Smooth muscle cell (in vitro differentiated cells): Measurements from ENCODE around the gene RRP1. TPM values are rescaled to one million over a fixed set of nuclear protein-coding genes. Genes with fewer than 3 reads are reported as not detected.
A peak's percentile ranks its signal among the peaks of the same experiment; 100 is the strongest.

Experiments
- DNase-seq: peaks from one replicate; lab custom pipeline; 2025; ENCODE audit not compliant: unreplicated experiment; lab: John Stamatoyannopoulos, UW
- H2AFZ ChIP-seq: fragments of 200-600 bp; sonication (generic); 2 replicates; pipeline ENCODE4 v1.6.0; 2016; ENCODE audit warnings: antibody characterized with exemption, low read depth, mild to moderate bottlenecking
- H3F3A ChIP-seq: fragments of 200-600 bp; sonication (generic); 2 replicates; pipeline ENCODE4 v1.6.0; 2017; ENCODE audit warnings: antibody characterized with exemption, low read depth
- H3K27ac ChIP-seq: fragments of 200-600 bp; sonication (generic); 2 replicates; pipeline ENCODE4 v1.5.1; 2016; ENCODE audit warnings: low read depth, mild to moderate bottlenecking
- H3K27me3 ChIP-seq: fragments of 200-600 bp; sonication (generic); 2 replicates; pipeline ENCODE4 v1.6.1; 2016; ENCODE audit warnings: low read depth, mild to moderate bottlenecking
- H3K36me3 ChIP-seq: fragments of 200-600 bp; sonication (generic); 2 replicates; pipeline ENCODE4 v1.5.1; 2016; ENCODE audit warnings: low read depth
- H3K4me1 ChIP-seq: fragments of 200-600 bp; sonication (generic); 2 replicates; pipeline ENCODE4 v1.5.1; 2016; ENCODE audit warnings: low read depth
- H3K4me2 ChIP-seq: fragments of 200-600 bp; sonication (generic); 2 replicates; pipeline ENCODE4 v1.6.0; 2016; ENCODE audit warnings: mild to moderate bottlenecking
- H3K4me3 ChIP-seq: fragments of 200-600 bp; sonication (generic); 2 replicates; pipeline ENCODE4 v1.5.1; 2016; ENCODE audit warnings: mild to moderate bottlenecking
- H3K79me2 ChIP-seq: fragments of 200-600 bp; sonication (generic); 2 replicates; pipeline ENCODE4 v1.6.0; 2016; ENCODE audit warnings: low read depth, mild to moderate bottlenecking
- H3K9ac ChIP-seq: fragments of 200-600 bp; sonication (generic); 2 replicates; pipeline ENCODE4 v1.6.0; 2016; ENCODE audit warnings: low read depth
- H3K9me3 ChIP-seq: fragments of 200-600 bp; sonication (generic); replicated peaks from 2 replicates; pipeline ENCODE4 v1.5.1; 2016; ENCODE audit warnings: low read depth
- H4K20me1 ChIP-seq: fragments of 200-600 bp; sonication (generic); 2 replicates; pipeline ENCODE4 v1.6.0; 2016; ENCODE audit warnings: low read depth
- CTCF ChIP-seq: fragments of 200-600 bp; sonication (generic); IDR thresholded peaks from 2 replicates; pipeline ENCODE4 v1.5.1; 2017; ENCODE audit warnings: borderline replicate concordance, mild to moderate bottlenecking, antibody characterized with exemption; ENCODE audit not compliant: insufficient read depth, poor library complexity, severe bottlenecking
- WGBS: methylation state at CpG from one replicate; pipeline ENCODE4 v1.1.7; 2016; ENCODE audit warnings: low lambda C conversion rate; 5-methylcytosine and 5-hydroxymethylcytosine counted together
- polyA plus RNA-seq: library from polyadenylated mRNA; unstranded; fragments of >200 nt; fragmentation: Nextera tagmentation; extraction: Ambion mirVana; gene quantifications from 2 replicates; pipeline ENCODE4 v1.2.1, GENCODE V29; 2016
- total RNA-seq: library from RNA; depleted of rRNA; stranded (reverse); fragments of >200 nt; gene quantifications from 2 replicates; pipeline ENCODE4 v1.2.3, GENCODE V29; 2014

RRP1 gene
- total and polyA plus RNA-seq, 2 experiments from 2014 or later = 11.3 to 17.5 TPM

DNA sequence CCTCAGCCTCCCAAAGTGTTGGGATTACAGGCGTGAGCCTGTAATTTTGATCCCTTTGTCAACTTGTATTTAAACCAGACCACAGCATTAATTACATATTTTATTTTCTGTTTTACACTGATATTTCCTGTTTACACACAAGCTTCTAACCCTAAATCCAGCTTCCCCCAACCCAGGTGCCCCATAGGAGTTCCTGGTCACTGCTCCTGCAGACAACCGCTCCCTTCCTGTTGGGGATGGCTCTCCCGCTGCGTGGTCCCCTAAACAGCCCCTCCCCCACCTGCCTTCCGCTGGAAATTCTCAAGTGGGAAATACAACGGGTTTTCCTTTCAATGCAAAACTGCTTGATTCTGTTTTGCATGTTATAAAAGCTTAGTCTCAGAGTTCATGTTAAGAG lies 17.0 kb upstream of the RRP1 start:
- no peak overlapping the region for H3K27ac ChIP-seq

DNA sequence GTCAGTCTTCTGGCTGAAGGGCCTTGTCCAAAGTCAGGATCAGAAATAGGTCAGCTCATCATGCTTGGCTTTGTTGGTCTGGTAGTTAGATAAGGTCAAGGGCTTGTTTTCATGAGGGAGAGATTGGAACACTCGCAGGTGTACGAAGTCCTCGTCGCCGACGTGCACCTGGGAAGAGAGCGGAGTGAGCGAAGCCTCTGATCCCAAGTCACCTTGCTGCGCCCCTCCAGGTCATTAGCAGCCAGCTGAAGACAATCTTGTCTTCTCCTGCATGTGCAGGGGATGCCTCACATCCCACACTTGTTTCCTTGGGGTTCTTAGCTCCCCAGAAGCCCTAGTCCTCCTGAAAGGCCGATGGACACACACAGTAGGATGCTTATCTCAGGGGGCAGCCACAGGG lies 15.2 kb upstream of the RRP1 start:
- Histone ChIP-seq H3K27ac (no peak overlapping the region), H3K27me3 (no peaks in the 10 kb centered on the region), H3K9me3 (no peaks in the 10 kb centered on the region), H4K20me1 (peaks cover 17% of the 10 kb centered on the region), H3K79me2 (peaks cover 15% of the 10 kb centered on the region), H2AFZ (no peak overlapping the region), H3K4me3 (no peak overlapping the region), H3K36me3 (no peaks in the 10 kb centered on the region), H3K9ac (no peak overlapping the region), H3K4me1 (peaks cover 6% of the 10 kb centered on the region), H3K4me2 (peak overlapping the region; percentile 97), H3F3A (peaks cover 5% of the 10 kb centered on the region)
- DNase-seq = no peak
- WGBS = 98% methylated on average over 10 of the region's 10 CpGs
- no peak for TF ChIP-seq CTCF

More for the DNA sequence above, 17.0 kb upstream of the RRP1 start:
- Histone ChIP-seq H3K4me2 (no peak overlapping the region), H3K27me3 (no peaks in the 10 kb centered on the region), H2AFZ (no peak overlapping the region), H3K79me2 (peaks cover 15% of the 10 kb centered on the region), H4K20me1 (peaks cover 17% of the 10 kb centered on the region), H3F3A (peaks cover 9% of the 10 kb centered on the region), H3K4me1 (peaks cover 18% of the 10 kb centered on the region), H3K9ac (no peak overlapping the region), H3K4me3 (no peak overlapping the region), H3K36me3 (no peaks in the 10 kb centered on the region), H3K9me3 (no peaks in the 10 kb centered on the region)
- DNase-seq = no peak
- TF ChIP-seq CTCF = no peak
- WGBS = 59% methylated on average over 6 of the region's 6 CpGs

DNA sequence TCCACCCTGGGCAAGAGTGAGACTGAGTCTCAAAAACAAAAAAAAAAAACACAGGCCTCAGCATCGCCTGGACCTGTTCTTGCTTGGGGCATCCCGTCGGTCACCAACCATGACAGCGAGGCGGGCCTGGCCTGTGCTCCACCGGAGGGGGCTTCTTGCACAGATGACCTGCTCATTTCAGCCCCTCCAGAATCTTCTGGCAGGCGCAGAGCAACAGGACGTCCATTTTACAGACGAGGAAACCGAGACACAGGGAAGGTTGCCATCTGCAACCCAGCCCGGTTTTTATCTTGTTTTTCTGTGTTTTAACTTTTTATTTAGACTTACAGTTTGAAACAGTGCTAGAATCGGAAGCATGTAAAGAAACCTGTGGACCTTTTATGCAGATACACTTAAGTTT lies 14.2 kb upstream of the RRP1 start:
- WGBS = 84% methylated on average over 12 of the region's 12 CpGs

More for the DNA sequence above, 14.2 kb upstream of the RRP1 start:
- H3K36me3 ChIP-seq = no peaks in the 10 kb centered on the region
- H2AFZ ChIP-seq = no peak overlapping the region
- peaks cover 15% of the 10 kb centered on the region for H3K79me2 ChIP-seq
- no peaks in the 10 kb centered on the region for H3K27me3 ChIP-seq
- TF ChIP-seq CTCF = no peak
- H3K9me3 ChIP-seq = no peaks in the 10 kb centered on the region
- H3K27ac ChIP-seq = no peak overlapping the region
- DNase-seq = no peak
- H3K9ac ChIP-seq = peak overlapping the region; percentile 70
- H3K4me1 ChIP-seq = peaks cover 6% of the 10 kb centered on the region
- H3K4me2 ChIP-seq = peak overlapping the region; percentile 97
- H3K4me3 ChIP-seq = peak overlapping the region; percentile 93
- peaks cover 5% of the 10 kb centered on the region for H3F3A ChIP-seq
- H4K20me1 ChIP-seq = peaks cover 17% of the 10 kb centered on the region
